HEK293 (cell line): ENCODE data around the gene MLXIPL.

Experiments used
- BCL11B ChIP-seq: fragments of 450-650 bp; formaldehyde crosslinking; IDR thresholded peaks from 2 replicates; pipeline ENCODE4 v1.5.1; 2016; ENCODE audit warnings: low read depth, missing biosample characterization, missing genetic modification characterization
- KLF10 ChIP-seq: fragments of 450-650 bp; IDR thresholded peaks from 2 replicates; pipeline ENCODE4 v1.5.1; 2018; ENCODE audit warnings: missing biosample characterization, mild to moderate bottlenecking, missing genetic modification characterization
- ZNF548 ChIP-seq: fragments of 450-650 bp; formaldehyde crosslinking; IDR thresholded peaks from 2 replicates; pipeline ENCODE4 v1.5.1; 2016; ENCODE audit warnings: missing biosample characterization, missing genetic modification characterization
- ZNF670 ChIP-seq: fragments of 450-650 bp; formaldehyde crosslinking; IDR thresholded peaks from 2 replicates; pipeline ENCODE4 v1.5.1; 2016; ENCODE audit warnings: missing biosample characterization, missing genetic modification characterization, low read depth
- ZNF843 ChIP-seq: fragments of 450-650 bp; formaldehyde crosslinking; IDR thresholded peaks from 2 replicates; pipeline ENCODE4 v1.5.1; 2016; ENCODE audit warnings: missing biosample characterization, missing genetic modification characterization
- ZSCAN18 ChIP-seq: fragments of 450-650 bp; formaldehyde crosslinking; IDR thresholded peaks from 2 replicates; pipeline ENCODE4 v1.5.1; 2016; ENCODE audit warnings: missing biosample characterization, missing genetic modification characterization

- TF ChIP-seq ZSCAN18 (tag by site-specific recombination): no peak
- TF ChIP-seq KLF10 (tag by site-specific recombination): no peak
- TF ChIP-seq ZNF548 (tag by site-specific recombination): no peak
- no peak for TF ChIP-seq ZNF670
- no peak for TF ChIP-seq ZNF843 (tag by site-specific recombination)
- no peak for TF ChIP-seq BCL11B (tag by site-specific recombination)
These were observed 51.5 kb downstream of the MLXIPL start for GRCh38 chr7:73572767-73573186.
